Glomerular visceral epithelial cell (primary cell): ENCODE results near the gene NLRP12.
"Not testable (repeated sequence)": the region's sequence is repeated elsewhere in the genome, so short reads cannot be mapped to it uniquely, and the experiment has no call there.

Experiments used
- DNase-seq: peaks from one replicate; pipeline ENCODE4 v3.0.0-alpha.2; 2016; ENCODE audit errors: extremely low spot score

NLRP12 gene

GRCh38 chr19:53782698-53783097 is 41.4 kb downstream of the NLRP12 start:
- no peak for DNase-seq

DNA sequence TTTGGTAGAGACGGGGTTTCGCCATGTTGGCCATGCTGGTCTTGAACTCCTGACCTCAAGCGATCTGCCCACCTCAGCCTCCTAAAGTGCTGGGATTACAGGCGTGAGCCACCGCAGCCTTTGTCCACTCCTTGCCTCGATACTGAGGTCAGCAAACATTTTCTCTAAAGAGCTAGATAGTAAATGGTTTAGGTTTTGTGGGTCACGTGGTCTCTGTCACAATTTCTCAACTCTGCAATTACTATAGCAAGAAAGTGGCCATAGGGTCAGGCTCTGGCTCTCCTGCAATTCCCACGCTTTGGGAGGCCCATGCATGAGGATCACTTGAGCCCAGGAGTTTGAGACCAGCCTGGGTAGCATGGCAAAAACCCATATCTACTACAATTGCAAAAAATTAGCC is 42.8 kb downstream of the NLRP12 start:
- DNase-seq, result not testable (repeated sequence)

- DNase-seq, result no peak
These were observed 43.6 kb downstream of the NLRP12 start for GRCh38 chr19:53780506-53780905.

DNA sequence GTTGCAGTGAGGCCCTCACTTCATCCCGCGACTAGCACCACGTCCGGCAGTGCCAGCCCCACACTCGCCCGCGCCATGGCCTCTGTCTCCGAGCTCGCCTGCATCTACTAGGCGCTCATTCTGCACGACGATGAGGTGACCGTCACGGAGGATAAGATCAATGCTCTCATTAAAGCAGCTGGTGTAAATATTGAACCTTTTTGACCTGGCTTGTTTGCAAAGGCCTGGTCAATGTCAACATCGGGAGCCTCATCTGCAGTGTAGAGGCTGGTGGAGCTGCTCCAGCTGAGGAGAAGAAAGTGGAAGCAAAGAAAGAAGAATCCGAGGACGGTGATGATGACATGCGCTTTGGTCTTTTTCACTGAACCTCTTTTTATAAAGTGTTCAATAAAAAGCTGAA is 48.6 kb downstream of the NLRP12 start:
- no peak for DNase-seq

DNA sequence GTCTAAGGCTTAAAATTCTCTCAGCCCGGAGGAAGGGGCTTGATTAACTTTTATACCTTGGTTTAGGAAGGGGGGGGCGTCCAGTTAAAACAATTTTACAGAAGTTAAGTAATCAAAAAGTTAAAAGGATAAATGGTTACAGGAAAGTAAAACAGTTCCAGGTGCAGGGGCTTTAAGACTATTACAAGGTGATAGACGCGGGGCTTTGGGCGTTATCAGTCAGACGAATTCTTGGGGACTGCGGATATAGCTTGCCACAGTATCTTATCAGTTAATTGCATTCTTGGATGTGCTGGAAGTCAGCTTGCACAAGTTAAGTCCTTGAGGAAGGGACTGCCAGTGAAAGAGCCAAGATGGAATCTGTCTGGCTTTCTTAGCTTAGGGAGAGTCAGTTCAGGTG is 49.6 kb downstream of the NLRP12 start:
- DNase-seq, result not testable (repeated sequence)

GRCh38 chr19:53773999-53774398 is 50.1 kb downstream of the NLRP12 start:
- DNase-seq, result no peak

DNA sequence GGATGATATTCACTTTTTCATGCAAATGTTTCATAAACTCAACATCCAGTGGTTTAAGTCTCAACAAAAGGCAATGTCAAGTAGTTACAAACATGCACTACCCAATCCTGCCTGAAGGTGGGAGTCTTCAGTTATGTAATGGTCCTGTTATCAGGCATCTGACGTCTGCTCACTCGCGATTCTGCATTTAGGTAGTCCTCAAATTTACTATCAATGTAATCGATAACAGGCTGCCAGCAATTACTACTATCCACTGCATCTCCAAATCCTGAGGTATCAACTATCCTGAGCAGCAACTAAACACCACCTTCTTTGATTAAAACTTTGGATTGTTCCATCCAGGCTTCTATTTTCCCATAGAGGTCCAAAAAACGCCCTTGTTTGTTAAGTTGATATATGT is 51.2 kb downstream of the NLRP12 start:
- peak; percentile 35 for DNase-seq

GRCh38 chr19:53771144-53771543 is 53.0 kb downstream of the NLRP12 start:
- DNase-seq, result no peak

DNA sequence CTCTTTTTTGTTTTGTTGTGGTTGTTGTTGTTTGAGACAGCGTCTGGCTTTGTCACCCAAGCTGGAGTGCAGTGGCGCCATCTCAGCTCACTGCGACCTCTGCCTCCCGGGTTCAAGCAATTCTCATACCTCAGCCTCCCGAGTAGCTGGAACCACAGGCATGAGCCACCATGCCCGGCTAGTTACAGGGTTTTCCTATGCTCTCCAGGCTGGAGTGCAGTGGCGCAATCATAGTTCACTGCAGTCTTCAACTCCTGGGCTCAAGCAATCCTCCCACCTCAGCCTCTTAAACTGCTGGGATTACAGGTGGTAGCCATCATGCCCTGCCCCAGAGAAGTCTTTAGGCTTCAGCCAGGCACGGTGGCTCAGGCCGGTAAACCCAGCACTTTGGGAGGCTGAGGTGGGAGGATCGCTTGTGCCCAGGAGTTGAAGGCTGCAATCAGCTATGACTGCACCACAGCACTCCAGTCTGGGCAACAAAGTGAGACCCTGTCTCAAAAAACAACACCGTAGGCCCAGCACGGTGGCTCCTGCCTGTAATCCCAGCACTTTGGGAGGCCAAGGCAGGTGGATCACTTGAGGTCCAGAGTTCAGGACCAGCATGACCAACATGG is 54.3 kb downstream of the NLRP12 start:
- DNase-seq, result not testable (repeated sequence)

DNA sequence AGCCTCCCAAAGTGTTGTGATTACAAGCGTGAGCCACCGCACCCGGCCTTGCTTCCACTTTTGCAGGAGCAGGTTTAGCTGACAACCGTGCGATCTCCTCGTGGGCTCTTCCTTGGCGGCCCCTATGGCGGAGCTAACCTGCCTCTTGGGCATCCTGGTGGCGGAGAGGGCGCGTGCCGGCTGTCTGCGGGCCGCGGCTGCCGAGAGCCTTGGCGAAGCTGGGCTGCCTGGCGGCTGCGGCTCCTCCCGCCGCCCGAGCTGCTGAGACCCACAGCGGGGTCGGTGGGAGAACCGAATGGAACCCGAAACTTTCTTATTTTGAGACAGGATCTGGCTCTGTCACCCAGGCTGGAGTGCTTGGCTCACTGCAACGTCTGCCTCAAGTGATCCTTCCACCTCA is 55.7 kb downstream of the NLRP12 start:
- DNase-seq, result no peak

- not testable (repeated sequence) for DNase-seq
These were observed 65.1 kb downstream of the NLRP12 start for GRCh38 chr19:53758991-53759390.
